Measurements from ENCODE around the gene SOX10.
"Not testable (repeated sequence)": the region's sequence is repeated elsewhere in the genome, so short reads cannot be mapped to it uniquely, and the experiment has no call there.

The SOX10 gene

DNA sequence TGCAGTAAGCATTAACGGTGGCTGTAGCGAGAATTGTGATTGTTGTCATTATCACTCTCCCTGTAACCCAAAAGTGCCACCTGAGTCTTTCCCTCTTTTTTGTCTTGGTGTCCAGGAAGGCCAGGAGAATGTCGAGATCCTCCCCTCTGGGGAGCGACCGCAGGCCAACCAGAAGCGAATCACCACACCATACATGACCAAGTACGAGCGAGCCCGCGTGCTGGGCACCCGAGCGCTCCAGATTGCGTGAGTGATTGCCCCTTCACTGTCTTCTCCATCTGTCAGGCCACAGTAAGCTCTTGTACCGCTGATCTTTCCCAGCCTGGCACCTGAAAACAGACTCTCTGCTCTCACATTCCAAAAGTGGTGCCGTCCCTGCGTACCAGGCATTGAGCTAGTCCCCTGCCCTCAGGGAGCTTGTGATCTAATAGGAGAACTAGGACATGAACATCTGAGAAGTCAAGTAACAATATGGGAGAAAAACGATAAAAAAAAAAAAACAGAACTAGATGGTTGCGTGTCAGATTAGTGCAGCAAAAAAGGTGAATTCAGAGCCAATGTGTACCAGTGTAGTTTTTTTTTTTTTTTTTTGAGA, 25.0 kb downstream of the SOX10 start:
- DNase-seq (ENCODE audit: low spot score) = no peak

DNA sequence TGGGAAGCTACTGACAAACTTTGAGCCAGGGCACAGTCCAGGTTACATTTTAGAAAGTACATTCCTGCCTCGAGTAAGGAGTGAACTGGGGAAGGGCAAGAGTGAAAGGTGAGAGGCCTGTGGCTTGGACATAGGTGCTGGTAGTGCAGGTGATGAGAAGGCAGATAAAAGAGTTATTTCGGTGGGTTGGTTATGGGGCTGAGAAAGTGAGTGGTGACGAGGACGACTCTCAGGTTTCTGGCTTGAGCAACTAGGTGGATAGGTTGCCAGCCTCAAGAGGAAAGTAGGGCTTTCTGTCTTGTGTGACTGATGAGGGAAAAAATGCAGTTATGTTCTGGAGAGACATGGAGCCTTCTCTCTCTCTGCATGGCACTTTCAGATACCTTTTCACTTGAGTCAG, 27.1 kb downstream of the SOX10 start:
- no peak for DNase-seq (ENCODE audit: low spot score)

DNA sequence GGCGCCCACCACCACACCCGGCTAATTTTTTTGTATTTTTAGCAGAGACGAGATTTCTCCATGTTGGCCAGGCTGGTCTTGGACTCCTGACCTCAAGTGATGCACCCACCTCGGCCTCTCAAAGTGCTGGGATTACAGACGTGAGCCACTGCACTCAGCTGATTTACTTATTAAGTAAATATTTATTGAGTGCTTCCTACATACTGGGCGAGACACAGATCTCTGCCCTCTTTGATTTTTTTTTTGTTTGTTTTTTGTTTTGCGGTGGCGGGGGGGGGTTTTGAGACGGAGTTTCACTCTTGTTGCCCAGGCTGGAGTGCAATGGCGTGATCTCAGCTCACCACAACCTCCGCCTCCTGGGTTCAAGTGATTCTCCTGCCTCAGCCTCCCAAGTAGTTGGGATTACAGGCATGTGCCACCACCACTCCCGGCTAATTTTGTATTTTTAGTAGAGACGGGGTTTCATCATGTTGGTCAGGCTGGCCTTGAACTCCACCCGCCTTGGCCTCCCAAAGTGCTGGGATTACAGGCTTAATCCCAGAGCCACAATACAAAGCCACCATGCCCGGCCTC, 28.4 kb downstream of the SOX10 start:
- not testable (repeated sequence) for DNase-seq (ENCODE audit: low spot score)

DNA sequence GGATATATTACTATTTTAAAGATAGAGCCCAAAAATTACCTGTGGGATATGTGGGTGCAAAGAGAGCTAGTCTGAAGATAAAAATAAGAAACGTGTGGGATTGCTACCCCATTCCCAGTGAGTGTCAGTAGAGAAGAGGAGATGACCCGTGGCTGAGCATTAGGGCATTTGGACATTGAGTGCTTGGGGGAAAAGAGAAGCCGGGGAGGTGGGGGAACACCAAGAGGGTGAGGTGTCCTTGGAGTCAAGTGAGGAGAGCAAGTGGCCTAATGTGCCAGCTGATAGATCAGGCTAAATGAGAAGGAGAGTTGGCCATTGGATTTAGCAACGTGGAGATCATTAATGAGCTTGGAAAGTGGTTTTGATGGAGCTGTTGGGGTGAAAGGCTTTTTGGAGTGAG, 29.7 kb downstream of the SOX10 start:
- DNase-seq (ENCODE audit: low spot score) = no peak

DNA sequence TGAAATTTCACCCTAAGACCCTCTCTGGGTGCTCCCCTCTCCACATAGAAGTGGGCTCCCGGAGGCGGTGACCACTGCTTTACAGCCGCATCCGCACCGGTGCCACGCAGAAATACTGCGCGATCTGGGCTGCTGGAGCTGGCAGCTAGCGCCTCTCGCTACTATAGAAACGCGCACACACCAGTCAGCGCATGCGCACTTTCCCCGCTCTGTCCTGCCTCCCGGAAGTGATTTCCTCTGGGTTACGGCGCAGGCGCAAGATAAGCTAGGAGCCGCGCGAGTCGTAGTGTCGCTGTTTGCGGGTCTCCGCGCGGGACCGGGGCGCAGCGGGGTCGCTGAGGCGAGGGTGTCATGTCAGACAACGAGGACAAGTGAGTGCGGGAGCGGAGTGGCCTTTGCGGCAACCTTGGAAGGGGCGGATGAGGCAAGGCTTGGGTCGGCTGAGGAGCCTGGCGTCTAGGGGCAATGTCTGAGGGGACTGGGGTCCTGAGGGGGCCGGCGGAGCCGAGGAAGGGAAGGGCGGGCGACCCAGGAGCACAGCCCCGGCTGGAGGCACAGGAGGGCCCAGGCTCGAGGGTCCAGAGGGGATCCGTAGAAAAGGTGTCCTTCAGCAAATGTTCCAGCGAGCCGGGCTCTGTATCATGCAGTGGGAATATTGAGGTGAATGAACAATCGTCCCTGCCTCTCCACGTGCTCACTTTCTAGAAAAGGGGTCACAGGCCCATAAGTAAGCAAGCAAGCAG, 30.7 kb downstream of the SOX10 start, which contains the start of the genes C22orf23 and POLR2F:
Gene C22orf23, minus strand, starts transcription at position 165 of the 743 bp plus-strand sequence. CDS start 452 bp downstream, outside the sequence.
Gene POLR2F, plus strand, starts transcription at position 263 of the 743 bp plus-strand sequence. Its CDS starts 89 bp downstream, at position 352.
- peak; percentile 100 for DNase-seq (ENCODE audit: low spot score)

DNA sequence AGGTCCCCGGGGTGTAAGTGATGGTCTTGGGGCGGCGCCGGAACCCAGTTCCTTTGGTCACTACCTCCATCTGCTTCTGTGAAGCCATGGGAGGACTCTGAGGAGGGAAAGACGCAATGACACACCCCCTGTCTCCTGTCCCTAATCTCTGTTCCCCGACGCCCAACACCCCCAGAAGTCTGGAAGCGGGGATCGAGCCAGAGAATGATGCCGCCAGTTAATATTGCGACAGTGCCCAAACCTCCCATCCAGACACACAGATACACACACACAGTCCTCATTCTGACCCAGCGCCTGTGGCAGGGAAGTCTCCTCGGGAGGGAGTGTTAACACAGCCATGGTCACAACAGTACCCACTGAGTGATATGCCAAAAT, 31.3 kb downstream of the SOX10 start:
- DNase-seq (ENCODE audit: low spot score) = peak; percentile 48

DNA sequence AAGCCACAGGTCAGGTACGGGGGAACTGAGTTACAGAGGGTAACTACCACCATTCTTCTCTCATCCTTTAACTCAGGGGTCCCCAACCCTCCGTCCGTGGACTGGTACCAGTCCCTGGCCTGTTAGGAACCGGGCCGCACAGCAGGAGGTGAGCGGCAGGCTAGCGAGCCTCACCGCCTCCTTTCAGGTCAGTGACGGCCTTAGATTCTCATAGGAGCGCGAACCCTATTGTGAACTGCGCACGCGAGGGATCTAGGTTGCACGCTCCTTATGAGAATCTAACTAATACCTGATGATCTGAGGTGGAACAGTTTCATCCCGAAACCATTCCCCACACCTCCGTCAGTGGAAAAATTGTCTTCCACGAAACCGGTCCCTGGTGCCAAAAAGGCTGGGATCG, 31.7 kb downstream of the SOX10 start:
- DNase-seq (ENCODE audit: low spot score) = not testable (repeated sequence)

DNA sequence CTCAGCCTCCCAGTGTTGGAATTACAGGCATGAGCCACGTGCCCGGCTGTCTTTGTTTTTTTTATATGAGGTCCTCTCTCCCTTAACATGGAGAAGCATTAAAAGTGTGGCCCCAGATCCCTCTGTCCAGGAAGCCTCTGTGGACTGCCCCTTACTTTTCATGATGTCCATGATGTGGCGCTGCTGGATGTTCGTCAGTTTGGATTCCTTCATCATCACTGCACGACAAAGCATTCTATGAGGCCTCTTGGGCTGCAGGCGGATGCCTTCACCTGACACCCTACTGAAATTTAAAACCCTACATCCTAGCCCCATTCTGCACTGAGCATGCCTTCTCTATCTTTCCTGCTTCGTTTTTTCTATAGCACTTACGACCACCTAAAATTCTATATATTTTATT, 33.0 kb downstream of the SOX10 start:
- no peak for DNase-seq (ENCODE audit: low spot score)

DNA sequence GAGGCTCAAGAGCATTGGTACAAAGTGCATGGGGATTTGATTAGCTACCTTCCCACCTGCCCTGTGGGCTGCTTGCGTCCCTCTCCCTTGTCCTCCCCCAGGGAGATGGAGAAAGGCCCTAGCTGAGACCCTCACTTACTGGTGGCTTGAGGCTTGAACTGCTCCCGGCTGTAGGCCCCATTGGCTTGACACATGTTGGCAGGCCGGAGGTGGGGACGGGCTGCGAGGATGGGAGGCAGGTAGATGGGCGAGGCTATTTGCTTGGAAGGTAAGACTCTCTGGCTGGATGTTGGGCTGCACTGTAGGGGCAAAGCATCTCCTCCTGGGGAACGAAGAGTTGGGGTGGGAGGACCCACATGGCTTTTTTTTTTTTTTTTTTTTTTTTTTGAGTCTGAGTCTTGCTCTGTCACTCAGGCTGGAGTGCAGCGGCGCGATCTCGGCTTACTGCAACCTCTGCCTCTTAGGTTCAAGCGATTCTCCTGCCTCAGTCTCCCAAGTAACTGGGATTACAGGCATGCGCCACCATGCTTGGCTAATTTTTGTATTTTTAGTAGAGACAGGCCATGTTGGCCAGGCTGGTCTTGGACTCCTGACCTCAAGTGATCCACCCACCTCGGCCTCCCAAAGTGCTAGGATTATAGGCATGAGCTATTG, 37.1 kb downstream of the SOX10 start:
- DNase-seq (ENCODE audit: low spot score) = not testable (repeated sequence)

DNA sequence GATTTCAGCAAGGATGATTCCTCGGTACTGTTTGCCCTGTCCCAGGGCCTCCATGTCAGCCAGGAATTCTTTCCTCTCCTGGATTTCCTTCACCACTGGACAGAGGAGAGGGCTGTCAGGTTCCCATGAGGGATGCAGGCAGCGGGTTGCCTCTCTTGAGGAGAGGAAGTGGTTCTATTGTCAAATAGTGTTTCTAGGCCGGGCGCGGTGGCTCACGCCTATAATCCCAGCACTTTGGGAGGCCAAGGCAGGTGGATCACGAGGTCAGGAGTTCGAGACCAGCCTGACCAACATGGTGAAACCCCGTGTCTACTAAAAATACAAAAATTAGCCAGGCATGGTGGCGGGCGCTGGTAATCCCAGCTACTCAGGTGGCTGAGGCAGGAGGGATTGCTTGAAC, 39.9 kb downstream of the SOX10 start:
- DNase-seq (ENCODE audit: low spot score) = not testable (repeated sequence)

DNA sequence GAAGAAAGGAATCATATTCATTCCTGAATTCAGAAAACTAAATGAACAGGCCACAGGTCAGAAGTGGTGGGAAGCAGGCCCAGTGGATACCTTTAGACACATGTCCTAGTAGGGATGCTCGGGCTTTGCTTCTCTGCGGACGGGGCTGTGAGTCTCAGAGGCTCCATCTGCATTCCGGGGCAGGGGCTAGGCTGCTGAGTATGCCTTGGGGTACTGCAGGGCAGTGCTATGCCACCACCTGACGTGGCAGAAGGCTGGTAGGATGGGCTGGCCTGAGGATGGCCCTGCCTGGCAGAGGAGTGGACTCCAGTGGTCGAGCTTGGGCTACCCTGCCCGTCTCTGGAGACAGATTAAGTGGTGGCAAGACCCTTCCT, 40.5 kb downstream of the SOX10 start:
- DNase-seq (ENCODE audit: low spot score) = no peak

DNA sequence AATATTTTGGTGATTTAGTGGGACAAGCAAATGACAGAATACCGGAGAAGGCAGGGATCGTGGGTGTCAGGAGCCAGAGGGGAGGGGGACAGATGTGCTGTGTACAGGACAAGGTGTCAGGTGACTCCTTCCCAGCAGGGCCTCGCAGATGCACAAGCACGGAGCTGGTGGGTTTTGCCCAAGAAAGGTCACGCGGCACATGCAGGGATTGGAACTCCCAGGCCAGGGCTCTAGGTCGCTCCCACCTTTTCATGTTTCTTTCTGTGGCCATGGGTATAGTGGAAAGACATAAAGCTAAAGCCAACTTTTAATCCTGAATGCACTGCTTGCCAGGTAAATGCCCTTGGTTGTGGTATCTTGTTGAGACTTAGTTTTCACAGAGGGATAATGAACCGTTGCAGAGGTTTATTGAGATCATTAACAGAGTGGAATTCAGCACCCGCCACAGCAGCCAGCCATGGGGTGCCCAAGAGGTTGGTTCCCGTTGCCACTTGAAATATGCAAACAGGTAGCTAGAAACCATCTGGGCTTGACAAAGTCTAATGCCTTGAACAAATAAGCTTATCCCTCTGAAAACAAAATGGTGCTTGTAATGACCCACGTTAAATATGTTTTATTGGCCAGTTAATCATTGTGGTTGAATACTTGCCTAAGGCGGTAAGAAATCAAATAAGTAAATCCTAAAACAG, 41.1 kb downstream of the SOX10 start:
- DNase-seq (ENCODE audit: low spot score) = no peak

DNA sequence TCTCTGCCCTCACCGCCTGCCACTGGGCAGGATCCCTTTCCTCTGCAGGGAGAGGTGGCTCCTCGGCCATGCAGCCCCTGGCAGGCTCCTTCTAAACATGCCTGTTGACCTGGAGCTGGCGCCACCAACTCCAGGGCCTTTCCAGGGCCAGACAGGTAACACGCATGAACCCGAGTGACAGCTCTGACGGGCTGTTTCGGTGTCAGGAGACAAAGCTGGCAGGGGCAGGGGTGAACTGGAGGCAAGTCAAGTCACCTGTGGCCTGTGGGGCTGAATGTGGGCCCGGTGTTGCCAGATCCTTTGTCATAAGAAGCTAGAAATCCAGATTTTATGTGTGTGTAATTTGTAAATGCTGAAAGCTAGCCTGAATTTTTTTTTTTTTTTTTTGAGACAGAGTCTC, 42.2 kb downstream of the SOX10 start:
- no peak for DNase-seq (ENCODE audit: low spot score)

DNA sequence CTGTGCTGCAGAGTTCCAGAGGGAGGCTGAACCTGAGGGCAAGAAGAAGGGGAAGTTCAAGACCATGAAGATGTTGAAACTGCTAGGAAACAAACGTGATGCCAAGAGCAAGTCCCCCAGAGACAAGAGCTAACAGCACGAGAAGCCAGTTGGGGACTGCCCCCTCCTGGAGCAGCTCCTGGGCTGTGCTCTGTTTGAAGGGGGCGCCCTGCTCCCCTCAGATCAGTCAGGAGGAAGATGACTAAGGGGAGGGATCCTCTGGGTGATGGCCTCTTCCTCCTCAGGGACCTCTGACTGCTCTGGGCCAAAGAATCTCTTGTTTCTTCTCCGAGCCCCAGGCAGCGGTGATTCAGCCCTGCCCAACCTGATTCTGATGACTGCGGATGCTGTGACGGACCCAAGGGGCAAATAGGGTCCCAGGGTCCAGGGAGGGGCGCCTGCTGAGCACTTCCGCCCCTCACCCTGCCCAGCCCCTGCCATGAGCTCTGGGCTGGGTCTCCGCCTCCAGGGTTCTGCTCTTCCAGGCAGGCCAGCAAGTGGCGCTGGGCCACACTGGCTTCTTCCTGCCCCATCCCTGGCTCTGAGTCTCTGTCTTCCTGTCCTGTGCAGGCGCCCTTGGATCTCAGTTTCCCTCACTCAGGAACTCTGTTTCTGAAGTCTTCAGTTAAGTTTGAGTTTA, 43.5 kb downstream of the SOX10 start:
- no peak for DNase-seq (ENCODE audit: low spot score)

DNA sequence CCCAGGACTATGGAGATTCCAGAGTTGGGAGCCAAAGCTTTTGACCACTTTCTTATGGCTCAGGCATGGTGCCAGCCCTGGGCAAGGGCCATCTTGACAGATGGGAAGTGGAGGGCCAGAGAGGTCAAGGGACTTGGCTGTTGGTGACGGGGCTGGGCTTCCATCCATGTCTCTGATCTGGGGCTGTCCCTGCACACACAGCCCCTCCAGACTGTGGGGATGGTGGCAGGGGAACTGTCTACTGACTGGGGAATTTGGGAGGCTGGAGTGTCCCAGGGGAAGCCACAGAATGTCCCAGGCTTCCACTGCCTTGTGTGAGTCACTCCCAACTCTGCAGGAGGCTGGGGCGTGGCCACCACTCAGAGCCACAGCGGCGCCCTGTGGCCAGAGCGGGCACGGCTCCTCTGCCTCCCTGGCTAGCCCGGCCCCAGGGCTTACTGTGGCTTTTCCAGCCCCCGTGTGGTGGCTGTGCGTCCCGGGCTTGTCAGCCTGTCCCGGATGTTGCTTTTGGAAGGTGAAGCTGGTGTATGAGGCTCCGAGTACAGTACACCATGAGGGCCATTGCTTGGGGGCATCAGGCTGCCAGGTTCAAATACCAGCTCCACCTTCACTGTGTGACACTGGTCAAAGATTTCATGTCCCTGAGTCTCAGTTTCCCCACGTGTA, 50.5 kb downstream of the SOX10 start:
- DNase-seq (ENCODE audit: low spot score) = peak; percentile 98

DNA sequence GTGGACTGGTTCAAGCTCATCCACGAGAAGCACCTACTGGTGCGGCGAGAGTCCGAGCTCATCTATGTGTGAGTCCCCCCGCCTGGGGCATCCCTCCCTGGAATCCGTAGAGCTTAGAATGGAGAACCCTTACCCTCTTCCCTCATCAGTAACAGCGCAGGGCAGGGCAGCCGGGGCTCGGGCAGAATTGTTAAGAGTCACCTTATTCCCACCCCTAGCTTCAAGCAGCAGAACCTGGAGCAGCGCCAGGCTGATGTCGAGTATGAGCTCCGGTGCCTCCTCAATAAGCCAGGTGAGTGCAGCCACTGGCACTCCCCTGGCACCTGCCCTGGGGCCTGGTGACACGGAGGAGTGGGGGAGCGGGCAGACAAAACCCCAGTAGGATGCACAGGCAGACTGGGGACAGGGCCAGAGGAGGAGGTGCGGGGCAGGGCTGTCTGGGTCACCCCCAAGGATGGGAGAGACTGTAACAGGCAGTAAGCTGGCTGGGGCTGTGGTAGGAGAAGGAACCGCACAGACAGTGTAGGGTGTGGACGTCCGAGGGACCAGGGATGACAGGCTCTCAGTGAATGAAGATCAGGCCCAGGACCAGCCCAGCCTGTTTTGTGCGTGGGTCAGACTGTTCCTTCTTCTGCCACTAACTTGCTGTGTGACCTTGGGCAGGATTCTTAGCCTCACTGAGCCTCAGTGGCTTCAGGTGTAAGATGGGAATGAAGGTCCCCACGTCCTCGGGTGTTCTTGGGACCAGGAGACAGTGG, 51.4 kb downstream of the SOX10 start:
- DNase-seq (ENCODE audit: low spot score) = no peak

DNA sequence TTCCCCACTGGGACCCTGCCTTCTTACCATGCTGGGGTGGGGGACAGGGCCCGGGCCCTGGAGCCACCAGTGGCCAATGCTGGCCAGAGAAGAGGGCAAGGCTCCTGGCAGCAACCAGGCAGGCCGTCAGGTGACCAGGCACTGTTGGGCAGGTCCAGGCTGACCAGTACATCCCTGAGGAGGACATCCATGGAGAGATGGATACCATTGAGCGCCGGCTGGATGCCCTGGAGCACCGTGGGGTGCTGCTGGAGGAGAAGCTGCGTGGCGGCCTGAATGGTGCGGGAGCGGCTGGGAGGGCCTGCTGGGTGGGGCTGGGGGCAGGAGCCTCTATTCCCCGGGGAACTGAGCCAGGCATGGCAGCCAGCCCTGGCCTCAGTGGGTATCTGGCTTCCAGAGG, 52.0 kb downstream of the SOX10 start:
- no peak for DNase-seq (ENCODE audit: low spot score)

DNA sequence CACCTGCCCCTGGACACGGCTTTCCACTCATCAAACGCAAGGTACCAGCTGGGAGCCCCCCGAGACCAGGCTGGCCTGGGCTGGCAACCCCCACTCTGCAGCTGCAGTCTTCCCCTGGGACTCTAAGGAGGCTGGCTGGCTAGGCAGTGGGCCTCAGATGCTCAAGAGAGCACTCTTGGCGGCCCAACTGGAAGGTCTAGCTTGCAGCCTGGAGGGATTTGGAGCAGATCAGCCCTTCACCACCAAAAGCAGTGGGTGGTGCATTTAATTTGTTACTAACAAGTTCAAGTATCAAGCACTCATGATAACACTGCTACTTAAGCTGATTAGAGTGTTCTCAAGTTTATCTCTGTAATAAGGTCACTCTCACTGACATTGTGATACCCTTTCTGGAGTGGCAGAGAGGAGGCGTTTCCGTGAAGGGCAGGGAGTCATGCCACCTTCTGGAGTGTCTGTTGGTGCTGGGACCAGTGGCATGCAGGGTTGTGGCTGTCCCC, 52.4 kb downstream of the SOX10 start:
- DNase-seq (ENCODE audit: low spot score) = no peak

DNA sequence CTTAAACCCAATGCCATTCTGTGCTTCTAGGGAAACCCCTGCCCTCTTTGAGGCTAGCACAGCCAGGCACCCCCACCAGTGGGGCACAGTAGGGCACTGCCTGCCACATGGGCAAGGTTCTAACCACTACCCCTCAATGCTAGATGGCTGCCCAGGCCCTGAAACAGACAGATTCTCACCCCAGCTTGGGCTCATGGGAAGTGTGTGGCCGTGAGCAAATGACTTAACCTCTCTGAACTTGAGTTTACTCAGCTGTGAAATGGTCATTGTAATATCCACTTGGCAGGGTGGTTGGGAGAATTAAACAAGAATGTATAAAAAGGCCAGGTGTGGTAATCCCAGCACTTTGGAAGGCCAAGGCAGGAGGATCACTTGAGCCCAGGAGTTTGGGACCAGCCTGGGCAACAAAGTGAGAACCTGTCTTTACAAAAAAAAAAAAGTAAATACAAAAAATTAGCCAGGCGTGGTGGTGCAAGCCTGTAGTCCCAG, 53.4 kb downstream of the SOX10 start:
- DNase-seq (ENCODE audit: low spot score) = no peak
